Thymus (tissue), 11 donors: Measurements from ENCODE around the gene THTPA. TPM values are rescaled to one million over a fixed set of nuclear protein-coding genes. Genes with fewer than 3 reads are reported as not detected.

Experiments used
- DNase-seq, 9 donors: peaks; one replicate each; pipeline ENCODE4 v3.0.0-alpha.2; 2013; ENCODE audit warnings: low spot score in 9 of 9, low read depth in 6 of 9, missing footprints in 1 of 9
- H3K27ac ChIP-seq, 2 donors: one replicate each; pipeline ENCODE4 v1.5.1; 2013; ENCODE audit warnings: control low read depth in 1 of 2, low read depth in 1 of 2, low read length in 1 of 2, mild to moderate bottlenecking in 1 of 2, moderate library complexity in 1 of 2
- H3K27me3 ChIP-seq, 2 donors: one replicate each; pipeline ENCODE4 v1.5.1; 2013; ENCODE audit warnings: low read length in 1 of 2; ENCODE audit not compliant: control insufficient read depth in 2 of 2, insufficient read depth in 1 of 2
- H3K36me3 ChIP-seq, 2 donors: one replicate each; pipeline ENCODE4 v1.5.1; 2013; ENCODE audit warnings: low read length in 1 of 2, mild to moderate bottlenecking in 1 of 2, moderate library complexity in 1 of 2; ENCODE audit not compliant: control insufficient read depth in 2 of 2, insufficient read depth in 2 of 2
- H3K4me1 ChIP-seq, 2 donors: one replicate each; pipeline ENCODE4 v1.5.1; 2013; ENCODE audit warnings: low read length in 2 of 2; ENCODE audit not compliant: control insufficient read depth in 2 of 2, insufficient read depth in 2 of 2
- H3K4me3 ChIP-seq, 2 donors: one replicate each; pipeline ENCODE4 v1.5.1; 2013; ENCODE audit warnings: low read length in 2 of 2, control low read depth in 1 of 2, mild to moderate bottlenecking in 1 of 2
- H3K9me3 ChIP-seq, 2 donors: one replicate each; pipeline ENCODE4 v1.5.1; 2013; ENCODE audit warnings: low read length in 1 of 2, mild to moderate bottlenecking in 1 of 2; ENCODE audit not compliant: control insufficient read depth in 2 of 2, insufficient read depth in 1 of 2
- WGBS: extraction: QIAGEN DNeasy Blood & Tissue Kit; methylation state at CpG from one replicate; pipeline ENCODE4 v1.1.7; 2013; 5-methylcytosine and 5-hydroxymethylcytosine counted together
- polyA plus RNA-seq: library from polyadenylated mRNA; stranded (reverse); fragments of 200-250 nt; gene quantifications from one replicate; pipeline ENCODE4 v1.2.3, GENCODE V29; 2013
- total RNA-seq: library from RNA; stranded (reverse); fragments of 120-200 nt; gene quantifications from one replicate; pipeline ENCODE4 v1.2.4, GENCODE V29; 2013
- donor health status: healthy.

THTPA gene
- total and polyA plus RNA-seq, 2 donors: 6.7 to 8.8 TPM

DNA sequence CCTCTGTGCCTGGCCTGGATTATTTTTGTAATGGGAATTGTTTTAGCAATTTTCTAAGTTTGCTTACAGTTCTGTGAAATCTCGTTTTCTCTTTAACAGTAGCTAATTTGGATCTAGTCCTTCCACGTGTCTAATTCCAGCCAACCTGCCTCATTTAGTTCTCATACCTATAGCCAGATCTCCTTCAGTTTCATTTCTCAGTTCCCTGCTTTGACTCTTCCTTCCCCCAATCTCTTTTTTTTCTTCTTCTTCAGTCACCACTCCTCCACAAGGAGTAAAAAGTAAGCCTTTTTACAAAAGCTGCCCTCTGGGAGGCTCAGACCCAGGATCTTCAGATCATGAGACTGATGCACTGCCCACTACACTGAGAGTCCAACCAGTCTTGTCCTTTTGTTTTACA is 1.4 kb downstream of the THTPA start:
- Histone ChIP-seq H3K9me3 (no peaks in the 10 kb centered on the region), H3K4me1 (peaks cover 6 to 11% of the 10 kb centered on the region in 2 donors), H3K36me3 (peaks cover 37 to 46% of the 10 kb centered on the region in 2 donors), H3K27me3 (no peaks in the 10 kb centered on the region), H3K27ac (no peak overlapping the region), H3K4me3 (no peak overlapping the region)
- WGBS: 93% methylated on average over 2 of the region's 2 CpGs
- no peak for DNase-seq

GRCh38 chr14:23557946-23558345 is 1.9 kb downstream of the THTPA start:
- no peak for DNase-seq
- H3K4me3 ChIP-seq: no peak overlapping the region
- no peaks in the 10 kb centered on the region for H3K9me3 ChIP-seq
- peaks cover 37 to 47% of the 10 kb centered on the region in 2 donors for H3K36me3 ChIP-seq
- H3K27ac ChIP-seq: no peak overlapping the region
- peaks cover 6 to 11% of the 10 kb centered on the region in 2 donors for H3K4me1 ChIP-seq
- no peaks in the 10 kb centered on the region for H3K27me3 ChIP-seq
- WGBS: 98% methylated on average over 1 of the region's 1 CpG

- Histone ChIP-seq H3K9me3 (no peaks in the 10 kb centered on the region), H3K4me1 (peaks cover 6 to 11% of the 10 kb centered on the region in 2 donors), H3K27ac (no peak overlapping the region), H3K4me3 (no peak overlapping the region), H3K27me3 (no peaks in the 10 kb centered on the region), H3K36me3 (peaks cover 42 to 52% of the 10 kb centered on the region in 2 donors)
- DNase-seq: no peak
- WGBS: 98% methylated on average over 10 of the region's 10 CpGs
Measured at GRCh38 chr14:23558346-23559009, 2.4 kb downstream of the THTPA start.

DNA sequence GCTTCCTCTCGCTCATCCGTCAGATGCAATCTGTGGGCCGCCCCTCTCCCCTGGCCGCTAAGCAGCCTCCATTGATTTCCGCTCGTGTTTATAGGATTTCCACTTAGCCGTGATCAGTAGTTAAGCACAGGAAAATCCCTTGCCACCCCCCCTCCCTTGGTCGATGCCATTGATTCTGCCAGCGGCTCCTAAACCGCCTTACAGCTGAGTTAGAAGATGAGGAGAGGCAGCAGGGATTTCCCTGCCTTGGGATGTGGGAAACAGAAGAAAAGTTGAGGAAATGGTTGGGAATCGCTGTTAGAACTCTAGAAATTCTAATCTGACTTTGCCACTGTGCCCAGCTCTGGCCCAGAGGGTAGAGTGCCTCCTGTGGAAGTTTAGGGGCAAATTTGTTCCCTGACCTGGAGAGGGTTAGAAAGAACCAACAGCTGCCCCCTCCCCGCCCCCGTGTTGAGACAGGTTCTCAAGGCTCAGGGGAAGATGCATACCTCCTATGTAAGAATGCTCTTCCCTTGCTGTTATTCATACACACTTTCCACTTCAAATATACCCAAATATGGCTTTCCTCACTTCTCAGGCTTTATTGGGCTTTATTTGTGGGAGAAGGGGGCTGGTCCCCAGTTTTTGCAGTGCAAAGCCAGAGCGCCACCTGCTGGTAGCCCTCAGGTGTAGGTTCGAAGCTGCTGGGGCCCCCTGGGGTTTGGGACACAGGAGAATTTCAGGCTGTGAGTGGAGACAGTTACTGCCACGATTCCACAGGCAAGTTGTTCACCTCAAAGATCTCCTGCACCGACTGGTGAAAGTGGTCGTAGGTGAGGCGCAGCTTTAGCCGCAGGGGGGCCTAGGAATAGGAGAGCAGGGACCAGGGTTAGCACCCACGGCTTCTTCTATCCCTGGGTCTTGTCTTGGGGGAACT is 3.2 kb downstream of the THTPA start:
- WGBS: 89% methylated on average over 21 of the region's 21 CpGs
- Histone ChIP-seq H3K36me3 (peaks cover 50 to 60% of the 10 kb centered on the region in 2 donors), H3K4me1 (peaks cover 6 to 11% of the 10 kb centered on the region in 2 donors)

GRCh38 chr14:23559926-23560520 is 4.0 kb downstream of the THTPA start:
- Histone ChIP-seq H3K36me3 (peaks cover 57 to 64% of the 10 kb centered on the region in 2 donors), H3K27ac (no peak overlapping the region), H3K4me3 (no peak overlapping the region), H3K27me3 (no peaks in the 10 kb centered on the region), H3K9me3 (no peaks in the 10 kb centered on the region), H3K4me1 (peaks cover 6 to 11% of the 10 kb centered on the region in 2 donors)
- DNase-seq: no peak
- WGBS: 97% methylated on average over 3 of the region's 3 CpGs

More for the DNA sequence above, 3.2 kb downstream of the THTPA start:
- H3K27me3 ChIP-seq: no peaks in the 10 kb centered on the region
- peak in 4 of 9 donors; percentile 38 to 70 (median 60) for DNase-seq
- no peaks in the 10 kb centered on the region for H3K9me3 ChIP-seq
- H3K4me3 ChIP-seq: no peak overlapping the region
- H3K27ac ChIP-seq: no peak overlapping the region

DNA sequence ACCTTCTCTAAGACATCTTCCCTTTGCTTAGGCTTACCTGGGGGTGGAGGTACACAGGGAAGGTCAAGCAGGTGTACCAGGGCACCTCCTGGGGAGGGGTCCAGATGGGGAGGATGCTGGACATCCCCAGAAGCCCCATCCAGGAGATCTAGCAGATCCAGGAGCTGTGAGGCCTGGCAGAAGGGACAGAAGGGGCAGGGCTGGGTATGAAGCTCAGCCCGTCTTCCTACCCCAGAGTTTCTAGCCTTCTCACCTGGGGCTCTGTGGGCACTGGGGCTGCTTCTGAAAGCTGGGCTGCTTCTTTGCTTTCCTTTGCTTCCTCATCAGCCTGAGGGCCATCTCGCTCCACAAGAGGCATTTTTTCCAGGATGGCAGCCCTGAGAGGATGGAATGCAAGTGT is 5.2 kb downstream of the THTPA start:
- H3K4me1 ChIP-seq: peaks cover 6 to 8% of the 10 kb centered on the region in 2 donors
- 96% methylated on average over 2 of the region's 2 CpGs for WGBS
- no peaks in the 10 kb centered on the region for H3K9me3 ChIP-seq
- H3K36me3 ChIP-seq: peaks cover 64 to 76% of the 10 kb centered on the region in 2 donors
- H3K4me3 ChIP-seq: no peak overlapping the region
- no peak for DNase-seq
- H3K27me3 ChIP-seq: no peaks in the 10 kb centered on the region
- H3K27ac ChIP-seq: no peak overlapping the region

GRCh38 chr14:23561873-23562821 is 6.1 kb downstream of the THTPA start:
- H3K4me1 ChIP-seq: peaks cover 7 to 8% of the 10 kb centered on the region in 2 donors
- H3K9me3 ChIP-seq: no peaks in the 10 kb centered on the region
- 96% methylated on average over 15 of the region's 15 CpGs for WGBS
- DNase-seq: no peak
- H3K27ac ChIP-seq: no peak overlapping the region
- no peak overlapping the region for H3K4me3 ChIP-seq
- peaks cover 64 to 76% of the 10 kb centered on the region in 2 donors for H3K36me3 ChIP-seq
- no peaks in the 10 kb centered on the region for H3K27me3 ChIP-seq

GRCh38 chr14:23562822-23563472 is 6.9 kb downstream of the THTPA start:
- Histone ChIP-seq H3K4me1 (peaks cover 9 to 11% of the 10 kb centered on the region in 2 donors), H3K27me3 (no peaks in the 10 kb centered on the region), H3K27ac (no peak overlapping the region), H3K4me3 (no peak overlapping the region), H3K9me3 (no peaks in the 10 kb centered on the region), H3K36me3 (peaks cover 64 to 73% of the 10 kb centered on the region in 2 donors)
- peak in 5 of 9 donors; percentile 38 to 71 (median 58) for DNase-seq
- WGBS: 100% methylated on average over 2 of the region's 2 CpGs
